T-helper 2 cell treated with Interferon-gamma antibody and Interleukin-4, amounts not matched to agents 5 μg/mL and 100 μg/mL, for 36 hours (primary cell): ENCODE data around the gene NCAPG2.
A peak's percentile ranks its signal among the peaks of the same experiment; 100 is the strongest.

Source experiments
- DNase-seq: peaks from one replicate; pipeline ENCODE4 v3.0.0; 2021; ENCODE audit warnings: low spot score
- H3K27ac Mint-ChIP-seq: one replicate; pipeline ENCODE4 v1.8.0; 2021; ENCODE audit warnings: mild to moderate bottlenecking, mixed read lengths
- H3K27me3 Mint-ChIP-seq: one replicate; pipeline ENCODE4 v1.8.0; 2021; ENCODE audit warnings: low read depth, mixed read lengths
- H3K36me3 Mint-ChIP-seq: one replicate; pipeline ENCODE4 v1.8.0; 2021; ENCODE audit warnings: low read depth, mixed read lengths
- H3K4me1 Mint-ChIP-seq: one replicate; pipeline ENCODE4 v1.8.0; 2021; ENCODE audit warnings: low read depth, mixed read lengths
- H3K4me3 Mint-ChIP-seq: one replicate; pipeline ENCODE4 v1.8.0; 2022; ENCODE audit warnings: mild to moderate bottlenecking, moderate library complexity, mixed read lengths
- H3K9me3 Mint-ChIP-seq: one replicate; pipeline ENCODE4 v1.8.0; 2021; ENCODE audit warnings: mixed read lengths

NCAPG2 gene

GRCh38 chr7:158742065-158742821 lies 37.6 kb upstream of the NCAPG2 start:
- Mint-ChIP-seq H3K9me3 (no peaks in the 10 kb centered on the region), H3K27me3 (no peaks in the 10 kb centered on the region), H3K4me3 (no peak overlapping the region), H3K27ac (peak overlapping the region; percentile 8), H3K4me1 (no peaks in the 10 kb centered on the region), H3K36me3 (peaks cover 70% of the 10 kb centered on the region)
- no peak for DNase-seq

GRCh38 chr7:158741294-158741666 lies 36.7 kb upstream of the NCAPG2 start:
- Mint-ChIP-seq H3K36me3 (peaks cover 67% of the 10 kb centered on the region), H3K4me3 (no peak overlapping the region), H3K4me1 (no peaks in the 10 kb centered on the region), H3K27ac (no peak overlapping the region), H3K27me3 (no peaks in the 10 kb centered on the region), H3K9me3 (no peaks in the 10 kb centered on the region)
- DNase-seq, result no peak

- H3K27ac Mint-ChIP-seq, result no peak overlapping the region
- H3K27me3 Mint-ChIP-seq, result no peaks in the 10 kb centered on the region
- DNase-seq, result no peak
- peaks cover 68% of the 10 kb centered on the region for H3K36me3 Mint-ChIP-seq
- no peaks in the 10 kb centered on the region for H3K4me1 Mint-ChIP-seq
- H3K9me3 Mint-ChIP-seq, result no peaks in the 10 kb centered on the region
- H3K4me3 Mint-ChIP-seq, result no peak overlapping the region
Measured at GRCh38 chr7:158740657-158741293, 36.2 kb upstream of the NCAPG2 start.

- no peaks in the 10 kb centered on the region for H3K27me3 Mint-ChIP-seq
- DNase-seq, result no peak
- H3K27ac Mint-ChIP-seq, result peak overlapping the region; percentile 69
- H3K9me3 Mint-ChIP-seq, result no peaks in the 10 kb centered on the region
- no peak overlapping the region for H3K4me3 Mint-ChIP-seq
- H3K4me1 Mint-ChIP-seq, result no peaks in the 10 kb centered on the region
- H3K36me3 Mint-ChIP-seq, result peaks cover 68% of the 10 kb centered on the region
Measured at GRCh38 chr7:158740013-158740656, 35.5 kb upstream of the NCAPG2 start.

GRCh38 chr7:158738841-158739240 lies 34.2 kb upstream of the NCAPG2 start:
- H3K27me3 Mint-ChIP-seq, result no peaks in the 10 kb centered on the region
- no peak for DNase-seq
- no peaks in the 10 kb centered on the region for H3K4me1 Mint-ChIP-seq
- H3K27ac Mint-ChIP-seq, result no peak overlapping the region
- H3K9me3 Mint-ChIP-seq, result no peaks in the 10 kb centered on the region
- H3K4me3 Mint-ChIP-seq, result no peak overlapping the region
- peaks cover 68% of the 10 kb centered on the region for H3K36me3 Mint-ChIP-seq

- DNase-seq, result no peak
- Mint-ChIP-seq H3K9me3 (no peaks in the 10 kb centered on the region), H3K27ac (no peak overlapping the region), H3K4me1 (no peaks in the 10 kb centered on the region), H3K36me3 (peaks cover 59% of the 10 kb centered on the region), H3K27me3 (no peaks in the 10 kb centered on the region), H3K4me3 (no peak overlapping the region)
Measured at GRCh38 chr7:158737064-158737695, 32.6 kb upstream of the NCAPG2 start.

- Mint-ChIP-seq H3K4me3 (no peak overlapping the region), H3K27me3 (no peaks in the 10 kb centered on the region), H3K36me3 (peaks cover 55% of the 10 kb centered on the region), H3K4me1 (no peaks in the 10 kb centered on the region), H3K9me3 (no peaks in the 10 kb centered on the region), H3K27ac (no peak overlapping the region)
- DNase-seq, result no peak
Measured at GRCh38 chr7:158735935-158736334, 31.3 kb upstream of the NCAPG2 start.

- H3K27me3 Mint-ChIP-seq, result no peaks in the 10 kb centered on the region
- H3K4me1 Mint-ChIP-seq, result peaks cover 2% of the 10 kb centered on the region
- peaks cover 49% of the 10 kb centered on the region for H3K36me3 Mint-ChIP-seq
- no peak overlapping the region for H3K27ac Mint-ChIP-seq
- no peak overlapping the region for H3K4me3 Mint-ChIP-seq
- no peaks in the 10 kb centered on the region for H3K9me3 Mint-ChIP-seq
- no peak for DNase-seq
Measured at GRCh38 chr7:158734861-158735260, 30.3 kb upstream of the NCAPG2 start.

GRCh38 chr7:158733775-158734494 lies 29.3 kb upstream of the NCAPG2 start:
- Mint-ChIP-seq H3K4me3 (no peak overlapping the region), H3K36me3 (peaks cover 50% of the 10 kb centered on the region), H3K9me3 (no peaks in the 10 kb centered on the region), H3K27ac (no peak overlapping the region), H3K27me3 (no peaks in the 10 kb centered on the region), H3K4me1 (peaks cover 2% of the 10 kb centered on the region)
- DNase-seq, result no peak

- H3K27me3 Mint-ChIP-seq, result no peaks in the 10 kb centered on the region
- DNase-seq, result no peak
- H3K27ac Mint-ChIP-seq, result no peak overlapping the region
- H3K36me3 Mint-ChIP-seq, result peaks cover 44% of the 10 kb centered on the region
- H3K4me1 Mint-ChIP-seq, result peaks cover 2% of the 10 kb centered on the region
- no peaks in the 10 kb centered on the region for H3K9me3 Mint-ChIP-seq
- no peak overlapping the region for H3K4me3 Mint-ChIP-seq
Measured at GRCh38 chr7:158733220-158733519, 28.6 kb upstream of the NCAPG2 start.

GRCh38 chr7:158732494-158733219 lies 28.1 kb upstream of the NCAPG2 start:
- Mint-ChIP-seq H3K4me3 (no peak overlapping the region), H3K9me3 (no peaks in the 10 kb centered on the region), H3K36me3 (peaks cover 44% of the 10 kb centered on the region), H3K27me3 (no peaks in the 10 kb centered on the region), H3K4me1 (peaks cover 2% of the 10 kb centered on the region), H3K27ac (no peak overlapping the region)
- no peak for DNase-seq

- Mint-ChIP-seq H3K27ac (no peak overlapping the region), H3K4me1 (peaks cover 2% of the 10 kb centered on the region), H3K9me3 (no peaks in the 10 kb centered on the region), H3K36me3 (peaks cover 35% of the 10 kb centered on the region), H3K27me3 (no peaks in the 10 kb centered on the region), H3K4me3 (no peak overlapping the region)
- DNase-seq, result no peak
Measured at GRCh38 chr7:158731761-158732160, 27.2 kb upstream of the NCAPG2 start.
